GM12878 (cell line): ENCODE measurements around the gene MGARP. TPM values are rescaled to one million over a fixed set of nuclear protein-coding genes. Genes with fewer than 3 reads are reported as not detected.

Source experiments
- ATAC-seq: fragments of 200-7000 bp; cut with Tn5 transposase; 3 replicates; pipeline ENCODE4 v1.9.1; 2020; ENCODE audit warnings: mild to moderate bottlenecking, moderate library complexity
- BruUV-seq: library from RNA; stranded (reverse); fragments of 400-500 nt; replicated peaks from 2 replicates; lab custom pipeline; 2021; lab: Mats Ljungman, UMichigan
- CTCF ChIA-PET: fragments of 300-600 bp; sonication (Branson Sonifier 250); formaldehyde crosslinking; extraction: SDS; loops from one replicate; lab custom pipeline; 2021; ENCODE audit warnings: inconsistent platforms; lab: Yijun Ruan, JAX
- POLR2A ChIA-PET: fragments of 350-600 bp; formaldehyde crosslinking; extraction: SDS; loops from one replicate; lab custom pipeline; 2021; ENCODE audit warnings: inconsistent platforms; lab: Charles Lee
- RAD21 ChIA-PET: fragments of 300-600 bp; sonication (Branson Sonifier 250); formaldehyde crosslinking; loops from one replicate; lab custom pipeline; 2023; ENCODE audit warnings: antibody characterized with exemption; ENCODE audit not compliant: unreplicated experiment; lab: Charles Lee
- SMC1A ChIA-PET: fragments of 300-600 bp; sonication (Branson Sonifier 250); formaldehyde crosslinking; loops from one replicate; lab custom pipeline; 2023; ENCODE audit not compliant: unreplicated experiment, uncharacterized antibody; lab: Charles Lee
- DNase-seq: peaks from one replicate; pipeline ENCODE4 v3.0.0-alpha.2; 2011; ENCODE audit warnings: low read depth, low spot score
- FAIRE-seq: peaks from 3 replicates; lab custom pipeline; 2011; peaks lifted over from hg19 to GRCh38; lab: Jason Lieb, UNC
- H2AFZ ChIP-seq: 2 replicates; pipeline ENCODE4 v1.6.0; 2011; ENCODE audit warnings: low read depth, low read length, control low read depth; ENCODE audit not compliant: control insufficient read depth
- H3K27ac ChIP-seq: 2 replicates; pipeline ENCODE4 v1.5.1; 2011; ENCODE audit warnings: control low read depth; ENCODE audit not compliant: control insufficient read depth, insufficient read depth
- H3K27me3 ChIP-seq, 2 experiments: replicated peaks in 1 of 2; 2 replicates each; pipeline versions ENCODE4 v1.6.0 to v1.6.1; 2011; ENCODE audit warnings: low read length in 1 of 2; ENCODE audit not compliant: control insufficient read depth in 2 of 2, insufficient read depth in 2 of 2
- H3K36me3 ChIP-seq, 2 experiments: 2 replicates each; pipeline ENCODE4 v1.5.1; 2011; ENCODE audit warnings: low read length in 1 of 2; ENCODE audit not compliant: control insufficient read depth in 2 of 2, insufficient read depth in 2 of 2
- H3K4me1 ChIP-seq: 2 replicates; pipeline ENCODE4 v1.6.1; 2011; ENCODE audit warnings: mild to moderate bottlenecking, low read length, moderate library complexity, mixed read lengths; ENCODE audit not compliant: control insufficient read depth, insufficient read depth
- H3K4me2 ChIP-seq: 2 replicates; pipeline ENCODE4 v1.6.0; 2011; ENCODE audit warnings: control low read depth; ENCODE audit not compliant: control insufficient read depth, insufficient read depth
- H3K4me3 ChIP-seq: fragments of 200-600 bp; sonication (generic); 2 replicates; pipeline ENCODE4 v1.5.1; 2016
- H3K79me2 ChIP-seq: 2 replicates; pipeline ENCODE4 v1.6.0; 2011; ENCODE audit warnings: low read length; ENCODE audit not compliant: control insufficient read depth, insufficient read depth
- H3K9ac ChIP-seq: 2 replicates; pipeline ENCODE4 v1.8.0; 2011; ENCODE audit warnings: low read length, control low read depth, mixed read lengths; ENCODE audit not compliant: control insufficient read depth, insufficient read depth
- H3K9me3 ChIP-seq: replicated peaks from 3 replicates; pipeline ENCODE4 v1.5.1; 2011; ENCODE audit warnings: mild to moderate bottlenecking, low read length; ENCODE audit not compliant: control insufficient read depth, insufficient read depth
- H4K20me1 ChIP-seq: 2 replicates; pipeline ENCODE4 v1.6.0; 2011; ENCODE audit not compliant: control insufficient read depth, insufficient read depth
- CBFB ChIP-seq: IDR thresholded peaks from 2 replicates; pipeline ENCODE4 v1.6.1; 2016; ENCODE audit warnings: antibody characterized with exemption, low read depth
- CEBPB ChIP-seq, 2 experiments: fragments of 150-350 bp in 1 of 2; IDR thresholded peaks; 2 replicates each; pipeline ENCODE4 v1.6.1; 2012 to 2014; ENCODE audit warnings: low read depth in 2 of 2, low read length in 2 of 2, borderline replicate concordance in 1 of 2, inconsistent platforms in 1 of 2
- CEBPZ ChIP-seq: fragments of 150-350 bp; IDR thresholded peaks from 2 replicates; pipeline ENCODE4 v1.6.1; 2016; ENCODE audit warnings: low read depth, low read length
- CHD2 ChIP-seq: IDR thresholded peaks from 2 replicates; pipeline ENCODE4 v1.6.1; 2011; ENCODE audit warnings: low read depth, low read length, improper control_type of control experiment, borderline replicate concordance
- CREM ChIP-seq: IDR thresholded peaks from 2 replicates; pipeline ENCODE4 v1.6.1; 2014; ENCODE audit warnings: antibody characterized with exemption, low read depth
- FOS ChIP-seq: IDR thresholded peaks from 3 replicates; pipeline ENCODE4 v1.6.1; 2011; ENCODE audit warnings: borderline replicate concordance; ENCODE audit not compliant: insufficient read length; ENCODE audit errors: extremely low read depth
- HCFC1 ChIP-seq: fragments of 150-350 bp; IDR thresholded peaks from 2 replicates; pipeline ENCODE4 v1.6.1; 2014; ENCODE audit warnings: low read length
- HDAC6 ChIP-seq: fragments of 200-600 bp; sonication (generic); IDR thresholded peaks from one replicate; pipeline ENCODE4 v1.8.0; 2017; ENCODE audit warnings: antibody characterized with exemption; ENCODE audit not compliant: unreplicated experiment
- MEF2A ChIP-seq: IDR thresholded peaks from 2 replicates; pipeline ENCODE4 v1.6.1; 2011; ENCODE audit warnings: low read depth, mild to moderate bottlenecking, low read length, moderate library complexity; ENCODE audit not compliant: insufficient read depth
- MEF2B ChIP-seq: fragments of 450-650 bp; IDR thresholded peaks from 2 replicates; pipeline ENCODE4 v1.6.1; 2018; ENCODE audit warnings: mild to moderate bottlenecking, moderate library complexity; ENCODE audit not compliant: partially characterized antibody, poor library complexity, severe bottlenecking
- MTA2 ChIP-seq: fragments of 450-650 bp; IDR thresholded peaks from 2 replicates; pipeline ENCODE4 v1.6.1; 2016; ENCODE audit warnings: low read depth, mild to moderate bottlenecking, moderate library complexity
- POLR2A ChIP-seq: IDR thresholded peaks from 2 replicates; pipeline ENCODE4 v1.6.1; 2011; ENCODE audit warnings: low read depth, mild to moderate bottlenecking, low read length
- POU2F2 ChIP-seq: IDR thresholded peaks from 3 replicates; pipeline ENCODE4 v1.6.1; 2011; ENCODE audit warnings: low read depth, mild to moderate bottlenecking, low read length, borderline replicate concordance
- SMARCA5 ChIP-seq: fragments of 450-650 bp; IDR thresholded peaks from 2 replicates; pipeline ENCODE4 v1.6.1; 2017; ENCODE audit warnings: mild to moderate bottlenecking
- YY1 ChIP-seq: IDR thresholded peaks from 2 replicates; pipeline ENCODE4 v1.6.1; 2011; ENCODE audit warnings: low read depth, mild to moderate bottlenecking, low read length
- ZBTB33 ChIP-seq: fragments of 450-650 bp; IDR thresholded peaks from 2 replicates; pipeline ENCODE4 v1.6.1; 2017; ENCODE audit warnings: mild to moderate bottlenecking
- ZNF217 ChIP-seq: fragments of 450-650 bp; IDR thresholded peaks from 2 replicates; pipeline ENCODE4 v1.6.1; 2017; ENCODE audit warnings: antibody characterized with exemption, mild to moderate bottlenecking
- ZZZ3 ChIP-seq: IDR thresholded peaks from 2 replicates; pipeline ENCODE4 v1.6.1; 2011; ENCODE audit warnings: low read depth; ENCODE audit not compliant: control insufficient read depth, insufficient read length
- WGBS: methylation state at CpG from one replicate; pipeline ENCODE4 v1.1.6; 2016; ENCODE audit warnings: low lambda C conversion rate; ENCODE audit not compliant: insufficient replicate concordance, insufficient coverage; ENCODE audit errors: missing lambda C conversion rate; 5-methylcytosine and 5-hydroxymethylcytosine counted together
- in situ Hi-C: fragments of 300-500 bp; cut with MboI; formaldehyde crosslinking; loops from 9 replicates; pipeline ENCODE4 v1.14.3; 2018; ENCODE audit warnings: mixed read lengths
- intact Hi-C: fragments of 100-400 bp; cut with micrococcal nuclease; formaldehyde crosslinking; loops from one replicate; pipeline ENCODE4 v1.14.2; 2022; ENCODE audit not compliant: unreplicated experiment
- polyA plus RNA-seq, 11 experiments: library from polyadenylated mRNA; depleted of rRNA in 4 of 11; unstranded in 6 of 11; stranded (reverse) in 5 of 11; fragments of >200 nt; fragmentation: Nextera tagmentation in 4 of 11; fragmentation: Illumina TruSeq in 1 of 11; extraction: Ambion mirVana in 4 of 11; extraction: Trizol in 1 of 11; gene quantifications; 1 replicate in 1 of 11; 2 replicates in 10 of 11; pipeline versions ENCODE4 v1.2.1 to v1.2.3, GENCODE V29; 2011 to 2016; ENCODE audit warnings: inconsistent platforms in 2 of 11, missing spikeins in 2 of 11, low read depth in 1 of 11
- total RNA-seq, 4 experiments: library from RNA; depleted of rRNA in 3 of 4; stranded (reverse); fragments of >200 nt in 3 of 4; fragmentation: Illumina TruSeq in 1 of 4; extraction: Trizol in 1 of 4; gene quantifications; 2 replicates each; pipeline versions ENCODE4 v1.2.1 to v1.2.3, GENCODE V29; 2013 to 2021

MGARP gene
- total and polyA plus RNA-seq, 10 of the 15 experiments (the other 5 are each of a cell fraction or from before 2014, with no cell fraction given), result 0.04 to 0.23 (median 0.08) TPM; not detected in 7

- TF ChIP-seq CBFB (no peak), YY1 (no peak), CEBPZ (no peak)
These were observed 34.4 kb downstream of the MGARP start (continued) for GRCh38 chr4:139245590-139245989.

- FAIRE-seq, result no peak
These were observed 36.3 kb downstream of the MGARP start for GRCh38 chr4:139243448-139244365.

More at GRCh38 chr4:139243448-139244365, 36.3 kb downstream of the MGARP start:
- Histone ChIP-seq H3K79me2 (no peaks in the 10 kb centered on the region), H3K4me3 (no peak overlapping the region), H3K27ac (no peak overlapping the region), H4K20me1 (no peaks in the 10 kb centered on the region), H3K27me3 (no peaks in the 10 kb centered on the region; a peak in 1 of 4 replicates), H3K9ac (no peak overlapping the region), H3K36me3 (no peaks in the 10 kb centered on the region), H2AFZ (no peak overlapping the region), H3K9me3 (peaks cover 5% of the 10 kb centered on the region; the same call in 2 of the 3 replicates), H3K4me2 (no peak overlapping the region), H3K4me1 (no peaks in the 10 kb centered on the region)
- TF ChIP-seq ZNF217 (no peak), MTA2 (no peak), HCFC1 (no peak), ZBTB33 (no peak), HDAC6 (no peak), ZZZ3 (no peak), SMARCA5 (no peak), MEF2B (no peak), CHD2 (no peak), POLR2A (no peak), CREM (no peak), FOS (no peak), POU2F2 (no peak), CEBPB (IDR thresholded peaks at IDR 0.05; ENCODE audit: borderline replicate concordance in 1 of 2, low read depth in 2 of 2, low read length in 2 of 2) (no peak), MEF2A (no peak)
- intact Hi-C loops, result no loop called here
- WGBS, result 58% methylated on average over 12 of the region's 12 CpGs
- ATAC-seq, result peak; percentile 31; the same call in 2 of the 3 replicates
- in situ Hi-C loops, result no loop called here
- CTCF ChIA-PET, result interaction anchor here (0.6 to 1.3 kb wide), 4 partner anchors 13 to 44 kb away, joined by 3 to 4 read pairs (median 4); no protein-coding TSS in a partner anchor
- no TSS peak for BruUV-seq
- RAD21 ChIA-PET, result no interaction called here
- POLR2A ChIA-PET, result no interaction called here
- no peak for DNase-seq
- SMC1A ChIA-PET, result interaction anchor here (1.0 kb wide), 1 partner anchor 9 kb away, joined by 3 read pairs; no protein-coding TSS in a partner anchor
